Small intestine (tissue), 7 donors: ENCODE measurements around the gene LRP1B. TPM values are rescaled to one million over a fixed set of nuclear protein-coding genes. Genes with fewer than 3 reads are reported as not detected.

ENCODE experiments used
- DNase-seq, 2 donors: peaks; one replicate each; pipeline versions ENCODE4 v3.0.0 to v3.0.0-alpha.2; 2013
- FAIRE-seq: peaks from 2 replicates; lab custom pipeline; 2012; peaks lifted over from hg19 to GRCh38; lab: Jason Lieb, UNC
- H3K27ac ChIP-seq, 3 donors: one replicate each; pipeline ENCODE4 v1.5.1; 2013; ENCODE audit warnings: low read length in 2 of 3, mild to moderate bottlenecking in 2 of 3, control low read depth in 1 of 3, inconsistent platforms in 1 of 3, low read depth in 1 of 3, moderate library complexity in 1 of 3
- H3K27me3 ChIP-seq, 3 donors: one replicate each; pipeline ENCODE4 v1.6.1; 2013; ENCODE audit warnings: low read length in 3 of 3, inconsistent platforms in 1 of 3; ENCODE audit not compliant: control insufficient read depth in 3 of 3, insufficient read depth in 3 of 3
- H3K36me3 ChIP-seq, 3 donors: one replicate each; pipeline ENCODE4 v1.6.1; 2013; ENCODE audit warnings: low read length in 3 of 3, inconsistent platforms in 1 of 3, low read depth in 1 of 3, mild to moderate bottlenecking in 1 of 3, moderate library complexity in 1 of 3; ENCODE audit not compliant: control insufficient read depth in 3 of 3, insufficient read depth in 2 of 3
- H3K4me1 ChIP-seq, 3 donors: one replicate each; pipeline ENCODE4 v1.6.1; 2013; ENCODE audit warnings: low read length in 2 of 3, inconsistent platforms in 1 of 3, low read depth in 1 of 3, mild to moderate bottlenecking in 1 of 3, moderate library complexity in 1 of 3; ENCODE audit not compliant: control insufficient read depth in 3 of 3, insufficient read depth in 2 of 3
- H3K4me3 ChIP-seq, 3 donors: one replicate each; pipeline ENCODE4 v1.5.1; 2013; ENCODE audit warnings: low read length in 3 of 3, control low read depth in 1 of 3, inconsistent platforms in 1 of 3, low read depth in 1 of 3, mild to moderate bottlenecking in 1 of 3, moderate library complexity in 1 of 3
- H3K9me3 ChIP-seq, 2 donors: one replicate each; pipeline ENCODE4 v1.6.1; 2013; ENCODE audit warnings: low read depth in 1 of 2, low read length in 1 of 2; ENCODE audit not compliant: control insufficient read depth in 2 of 2, insufficient read depth in 1 of 2
- WGBS, 3 donors: extraction: QIAGEN DNeasy Blood & Tissue Kit; methylation state at CpG; one replicate each; pipeline ENCODE4 v1.1.7; 2013; 5-methylcytosine and 5-hydroxymethylcytosine counted together
- polyA plus RNA-seq, 4 donors: library from polyadenylated mRNA; stranded (reverse) in 3 of 4; unstranded in 1 of 4; fragments of 200-250 nt in 3 of 4; fragments of 120-200 nt in 1 of 4; gene quantifications; one replicate each; pipeline versions ENCODE4 v1.2.1 to v1.2.3, GENCODE V29; 2013
- donor health status: healthy with polysubstance abuse.
- donor health status: control.
- donor health status: control.
- donor health status: Bipolar disorder and iron deficiency.
- donor health status: healthy.

LRP1B gene
- polyA plus RNA-seq, 4 donors, result 0.07 to 0.64 TPM; not detected in 2

- H3K4me1 ChIP-seq, result no peaks in the 10 kb centered on the region
- no peaks in the 10 kb centered on the region for H3K36me3 ChIP-seq
- DNase-seq (no peak), FAIRE-seq (no peak)
- H3K27ac ChIP-seq, result no peak overlapping the region
- no peak overlapping the region for H3K4me3 ChIP-seq
- 85 to 95% (median 90%) methylated on average over 2 of the region's 2 CpGs for WGBS, 3 donors
- H3K9me3 ChIP-seq, result no peaks in the 10 kb centered on the region
- H3K27me3 ChIP-seq, result no peaks in the 10 kb centered on the region
These were observed 436.6 kb downstream of the LRP1B start for GRCh38 chr2:141694180-141694579.

- Histone ChIP-seq H3K9me3 (no peaks in the 10 kb centered on the region), H3K27me3 (no peaks in the 10 kb centered on the region), H3K27ac (no peak overlapping the region), H3K4me1 (no peaks in the 10 kb centered on the region), H3K36me3 (no peaks in the 10 kb centered on the region), H3K4me3 (no peak overlapping the region)
- 78 to 90% (median 81%) methylated on average over 2 of the region's 2 CpGs for WGBS, 3 donors
- no peak for DNase-seq
- FAIRE-seq, result no peak
These were observed 438.0 kb downstream of the LRP1B start for GRCh38 chr2:141692829-141693228.

- no peak overlapping the region for H3K4me3 ChIP-seq
- WGBS, 3 donors, result 71 to 82% (median 74%) methylated on average over 2 of the region's 2 CpGs
- no peaks in the 10 kb centered on the region for H3K9me3 ChIP-seq
- DNase-seq (no peak), FAIRE-seq (no peak)
- H3K27me3 ChIP-seq, result no peaks in the 10 kb centered on the region
- no peaks in the 10 kb centered on the region for H3K4me1 ChIP-seq
- H3K27ac ChIP-seq, result no peak overlapping the region
- no peaks in the 10 kb centered on the region for H3K36me3 ChIP-seq
These were observed 454.7 kb downstream of the LRP1B start for GRCh38 chr2:141676139-141676538.

- H3K27ac ChIP-seq, result no peak overlapping the region
- DNase-seq, result no peak
- no peaks in the 10 kb centered on the region for H3K36me3 ChIP-seq
- no peaks in the 10 kb centered on the region for H3K27me3 ChIP-seq
- FAIRE-seq, result no peak
- no peaks in the 10 kb centered on the region for H3K9me3 ChIP-seq
- H3K4me1 ChIP-seq, result no peaks in the 10 kb centered on the region
- no peak overlapping the region for H3K4me3 ChIP-seq
These were observed 464.6 kb downstream of the LRP1B start for GRCh38 chr2:141666191-141666590.

- Histone ChIP-seq H3K27ac (no peak overlapping the region), H3K36me3 (no peaks in the 10 kb centered on the region), H3K4me3 (no peak overlapping the region), H3K4me1 (no peaks in the 10 kb centered on the region), H3K9me3 (peaks cover 0 to 4% of the 10 kb centered on the region in 2 donors), H3K27me3 (peaks cover 0 to 2% (median 0%) of the 10 kb centered on the region in 3 donors)
- no peak for FAIRE-seq
- WGBS, 3 donors, result 79 to 89% (median 87%) methylated on average over 8 of the region's 8 CpGs
- DNase-seq, result no peak
These were observed 470.6 kb downstream of the LRP1B start for GRCh38 chr2:141660232-141660631.

GRCh38 chr2:141654311-141654710 lies 476.5 kb downstream of the LRP1B start:
- WGBS, 3 donors, result 6 to 46% (median 15%) methylated on average over 1 of the region's 1 CpG

GRCh38 chr2:141653184-141653583 lies 477.6 kb downstream of the LRP1B start:
- Histone ChIP-seq H3K4me1 (no peaks in the 10 kb centered on the region), H3K27me3 (no peaks in the 10 kb centered on the region), H3K27ac (no peak overlapping the region), H3K4me3 (no peak overlapping the region), H3K9me3 (no peaks in the 10 kb centered on the region), H3K36me3 (no peaks in the 10 kb centered on the region)
- FAIRE-seq (no peak), DNase-seq (no peak)
- WGBS, 3 donors, result 71 to 82% (median 73%) methylated on average over 2 of the region's 2 CpGs

More at GRCh38 chr2:141654311-141654710, 476.5 kb downstream of the LRP1B start:
- H3K9me3 ChIP-seq, result no peaks in the 10 kb centered on the region
- H3K4me1 ChIP-seq, result no peaks in the 10 kb centered on the region
- no peaks in the 10 kb centered on the region for H3K36me3 ChIP-seq
- H3K4me3 ChIP-seq, result no peak overlapping the region
- FAIRE-seq, result no peak
- DNase-seq, result no peak
- no peak overlapping the region for H3K27ac ChIP-seq
- peaks cover 0 to 2% (median 0%) of the 10 kb centered on the region in 3 donors for H3K27me3 ChIP-seq

- no peak overlapping the region for H3K4me3 ChIP-seq
- no peaks in the 10 kb centered on the region for H3K4me1 ChIP-seq
- H3K27ac ChIP-seq, result no peak overlapping the region
- FAIRE-seq, result no peak
- no peak for DNase-seq
- H3K27me3 ChIP-seq, result no peaks in the 10 kb centered on the region
- H3K9me3 ChIP-seq, result no peaks in the 10 kb centered on the region
- H3K36me3 ChIP-seq, result no peaks in the 10 kb centered on the region
These were observed 478.5 kb downstream of the LRP1B start for GRCh38 chr2:141652308-141652707.

- Histone ChIP-seq H3K36me3 (no peaks in the 10 kb centered on the region), H3K27me3 (no peaks in the 10 kb centered on the region), H3K4me1 (no peaks in the 10 kb centered on the region), H3K27ac (no peak overlapping the region), H3K4me3 (no peak overlapping the region), H3K9me3 (no peaks in the 10 kb centered on the region)
- 59 to 66% (median 65%) methylated on average over 3 of the region's 3 CpGs for WGBS, 3 donors
- DNase-seq, result no peak
- FAIRE-seq, result no peak
These were observed 483.5 kb downstream of the LRP1B start for GRCh38 chr2:141647353-141647752.
